KMS-11 (cell line): Measurements from ENCODE around the gene DHX16.

Experiments used
- H2AFZ ChIP-seq: fragments of 200-600 bp; sonication (generic); 2 replicates; pipeline ENCODE4 v1.6.1; 2016; ENCODE audit warnings: antibody characterized with exemption, mixed run types, low read depth
- H3K27ac ChIP-seq: fragments of 200-600 bp; sonication (generic); 2 replicates; pipeline ENCODE4 v1.6.1; 2016; ENCODE audit warnings: mild to moderate bottlenecking, mixed run types
- H3K27me3 ChIP-seq: fragments of 200-600 bp; sonication (generic); 2 replicates; pipeline ENCODE4 v1.6.1; 2017; ENCODE audit warnings: mild to moderate bottlenecking, low read depth, mixed run types, moderate library complexity; ENCODE audit not compliant: insufficient read depth
- H3K36me3 ChIP-seq: fragments of 200-600 bp; sonication (generic); 2 replicates; pipeline ENCODE4 v1.6.1; 2017; ENCODE audit warnings: mild to moderate bottlenecking, mixed run types; ENCODE audit not compliant: insufficient read depth
- H3K4me1 ChIP-seq: fragments of 200-600 bp; sonication (generic); 2 replicates; pipeline ENCODE4 v1.6.1; 2016; ENCODE audit warnings: mild to moderate bottlenecking, low read depth, mixed run types; ENCODE audit not compliant: poor library complexity, severe bottlenecking
- H3K4me2 ChIP-seq: fragments of 200-600 bp; sonication (generic); 2 replicates; pipeline ENCODE4 v1.7.0; 2016; ENCODE audit warnings: mild to moderate bottlenecking, mixed run types
- H3K4me3 ChIP-seq: fragments of 200-600 bp; sonication (generic); IDR thresholded peaks from 2 replicates; pipeline ENCODE4 v1.6.1; 2017; ENCODE audit warnings: low read depth, low read length, mixed read lengths; ENCODE audit not compliant: insufficient read depth
- H3K79me2 ChIP-seq: fragments of 200-600 bp; sonication (generic); 2 replicates; pipeline ENCODE4 v1.6.1; 2016; ENCODE audit warnings: low read depth, mixed run types; ENCODE audit not compliant: insufficient read depth
- H3K9ac ChIP-seq: fragments of 200-600 bp; sonication (generic); 2 replicates; pipeline ENCODE4 v1.6.1; 2016; ENCODE audit warnings: mild to moderate bottlenecking, mixed run types
- H4K20me1 ChIP-seq: fragments of 200-600 bp; sonication (generic); 2 replicates; pipeline ENCODE4 v1.6.1; 2016; ENCODE audit warnings: mild to moderate bottlenecking, mixed run types; ENCODE audit not compliant: insufficient read depth
- CTCF ChIP-seq: fragments of 200-600 bp; sonication (generic); conservative IDR thresholded peaks from 2 replicates; pipeline ENCODE4 v1.6.1; 2017; ENCODE audit warnings: low read depth, mild to moderate bottlenecking, antibody characterized with exemption, low read length, moderate library complexity, mixed read lengths

Gene DHX16

GRCh38 chr6:30703011-30703410 lies 30.2 kb upstream of the DHX16 start:
- Histone ChIP-seq H3K4me3 (no peak overlapping the region), H2AFZ (no peak overlapping the region), H3K27me3 (no peaks in the 10 kb centered on the region), H3K79me2 (no peaks in the 10 kb centered on the region), H3K9ac (no peak overlapping the region), H4K20me1 (no peaks in the 10 kb centered on the region), H3K36me3 (no peaks in the 10 kb centered on the region), H3K4me1 (peaks cover 17% of the 10 kb centered on the region), H3K4me2 (no peak overlapping the region), H3K27ac (no peak overlapping the region)
- TF ChIP-seq CTCF: no peak

GRCh38 chr6:30700340-30700739 lies 27.5 kb upstream of the DHX16 start:
- Histone ChIP-seq H3K79me2 (no peaks in the 10 kb centered on the region), H3K4me2 (no peak overlapping the region), H3K27ac (no peak overlapping the region), H2AFZ (no peak overlapping the region), H4K20me1 (no peaks in the 10 kb centered on the region), H3K27me3 (no peaks in the 10 kb centered on the region), H3K4me1 (no peaks in the 10 kb centered on the region), H3K9ac (no peak overlapping the region), H3K4me3 (no peak overlapping the region), H3K36me3 (no peaks in the 10 kb centered on the region)
- no peak for TF ChIP-seq CTCF

- no peak for TF ChIP-seq CTCF
- Histone ChIP-seq H2AFZ (no peak overlapping the region), H3K4me3 (no peak overlapping the region), H3K36me3 (no peaks in the 10 kb centered on the region), H3K27ac (no peak overlapping the region), H3K4me2 (no peak overlapping the region), H4K20me1 (no peaks in the 10 kb centered on the region), H3K79me2 (no peaks in the 10 kb centered on the region), H3K9ac (no peak overlapping the region), H3K27me3 (no peaks in the 10 kb centered on the region), H3K4me1 (peaks cover 9% of the 10 kb centered on the region)
These were observed 23.6 kb upstream of the DHX16 start for GRCh38 chr6:30696432-30696831.

GRCh38 chr6:30691208-30691847 lies 18.5 kb upstream of the DHX16 start:
- Histone ChIP-seq H4K20me1 (no peaks in the 10 kb centered on the region), H3K36me3 (no peaks in the 10 kb centered on the region), H3K27ac (peak overlapping the region; percentile 50; the same call in 1 of the 2 replicates), H3K79me2 (no peaks in the 10 kb centered on the region; the same call in 1 of the 2 replicates), H3K27me3 (no peaks in the 10 kb centered on the region), H3K9ac (peak overlapping the region; percentile 49; the same call in 1 of the 2 replicates), H2AFZ (peak overlapping the region; percentile 90), H3K4me1 (peaks cover 37% of the 10 kb centered on the region), H3K4me3 (no peak overlapping the region), H3K4me2 (peak overlapping the region; percentile 96)
- TF ChIP-seq CTCF: no peak
